GM19025 (cell line): Measurements from ENCODE around the gene OSTM1.

Experiments used
- ATAC-seq: cut with Tn5 transposase; IDR thresholded peaks from one replicate; pipeline ENCODE4 v1.9.1; 2021; ENCODE audit warnings: mild to moderate bottlenecking, low read depth, moderate library complexity; ENCODE audit not compliant: unreplicated experiment

OSTM1 gene

GRCh38 chr6:108105571-108105970 lies 31.0 kb upstream of the OSTM1 start:
- ATAC-seq: no peak

DNA sequence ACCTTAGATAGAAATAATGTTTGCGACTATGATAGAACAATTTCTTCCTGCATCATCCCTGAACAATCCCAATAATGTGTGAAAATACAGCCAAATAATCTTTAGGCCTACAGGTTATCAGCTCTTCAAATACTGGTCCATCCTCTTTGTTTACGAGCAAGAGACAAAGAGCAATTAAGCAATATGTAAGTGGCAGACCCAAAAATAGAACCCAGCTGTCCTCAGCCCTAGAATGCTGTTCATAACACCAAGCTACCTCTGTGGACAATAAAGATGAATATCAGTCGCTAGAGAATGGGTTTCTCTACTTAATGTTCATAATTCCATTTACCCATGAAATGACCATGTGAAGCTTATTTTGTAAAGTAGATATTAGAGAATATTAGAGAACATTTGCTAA lies 28.4 kb upstream of the OSTM1 start:
- ATAC-seq: no peak

DNA sequence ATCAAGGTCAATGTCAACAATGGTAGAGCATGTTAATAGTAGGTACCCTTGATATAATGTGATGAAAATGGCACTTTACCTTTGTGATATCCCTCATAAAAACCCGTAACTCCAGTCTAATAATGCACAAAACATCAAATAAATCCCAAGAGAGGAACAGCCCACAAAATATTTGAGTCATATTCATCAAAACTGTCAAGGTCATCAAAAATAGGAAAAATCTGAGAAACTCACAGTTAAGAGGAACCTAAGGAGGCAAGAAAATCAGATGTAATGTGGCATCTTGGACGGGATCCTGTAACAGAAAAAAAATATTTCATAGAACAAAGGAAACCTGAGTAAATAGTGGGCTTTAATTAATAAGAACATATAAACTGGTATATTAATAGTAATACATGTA lies 25.5 kb upstream of the OSTM1 start:
- no peak for ATAC-seq

DNA sequence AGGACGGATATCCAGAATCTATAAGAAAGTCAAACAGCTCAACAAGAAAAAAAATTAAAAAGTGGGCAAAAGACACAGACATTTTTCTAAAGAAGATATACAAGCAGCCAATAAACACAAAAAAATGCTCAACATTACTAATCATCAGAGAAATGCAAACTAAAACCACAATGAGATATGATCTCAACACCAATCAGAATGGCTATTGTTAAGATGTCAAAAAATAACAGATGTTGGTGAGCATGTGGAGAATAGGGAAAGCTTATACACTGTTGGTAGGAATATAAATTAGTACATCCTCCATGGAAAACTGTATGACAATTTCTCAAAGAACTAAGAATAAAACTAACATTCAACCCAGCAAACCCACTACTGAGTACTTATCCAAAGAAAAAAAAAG lies 23.3 kb upstream of the OSTM1 start:
- ATAC-seq: no peak

DNA sequence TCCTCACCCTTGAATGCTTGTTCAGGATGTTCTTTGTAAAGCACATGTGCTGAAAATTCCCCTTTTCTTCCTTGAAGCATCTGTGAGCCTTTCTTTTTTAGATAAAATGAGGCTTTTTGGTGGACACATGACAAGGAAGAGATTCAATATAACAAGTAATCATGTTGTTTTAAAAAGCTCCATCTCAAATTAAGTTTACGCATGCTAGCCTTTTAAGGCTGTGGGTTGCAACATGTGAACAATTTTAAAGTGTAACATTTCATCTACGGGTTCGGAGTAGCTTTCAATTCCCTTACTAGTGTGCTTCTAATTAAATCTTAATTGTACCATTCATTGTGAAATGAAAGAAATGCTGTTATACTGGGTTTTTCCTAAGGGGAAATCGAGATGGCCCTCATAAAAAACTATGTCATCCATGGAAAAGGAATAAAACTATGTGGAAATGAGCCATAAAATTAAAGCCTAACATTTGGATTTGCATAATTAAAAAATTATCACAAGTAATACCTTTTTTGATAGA lies 19.3 kb upstream of the OSTM1 start:
- ATAC-seq: no peak

- ATAC-seq: no peak
Observed at GRCh38 chr6:108091288-108091687, 16.7 kb upstream of the OSTM1 start.

- no peak for ATAC-seq
Observed at GRCh38 chr6:108083349-108083748, 8.8 kb upstream of the OSTM1 start.

DNA sequence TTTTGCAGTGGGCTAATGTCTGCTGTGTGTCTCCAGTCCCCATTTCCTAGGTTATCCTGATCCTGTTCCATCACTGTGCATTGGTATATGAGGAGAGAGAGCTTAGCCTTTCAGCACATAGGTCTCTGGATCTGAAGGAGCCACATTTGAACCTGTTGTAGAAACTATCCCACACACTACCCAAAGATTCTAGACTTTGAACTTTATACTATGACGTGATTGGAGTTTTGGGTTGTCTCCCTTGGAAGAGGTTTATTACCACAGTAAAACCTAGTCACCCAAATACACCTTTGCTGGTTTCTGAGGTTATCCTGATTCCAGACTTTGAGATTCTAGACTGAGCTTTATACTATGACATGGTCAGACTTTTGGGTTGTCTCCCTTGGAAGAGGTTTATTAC lies 8.0 kb upstream of the OSTM1 start:
- no peak for ATAC-seq

DNA sequence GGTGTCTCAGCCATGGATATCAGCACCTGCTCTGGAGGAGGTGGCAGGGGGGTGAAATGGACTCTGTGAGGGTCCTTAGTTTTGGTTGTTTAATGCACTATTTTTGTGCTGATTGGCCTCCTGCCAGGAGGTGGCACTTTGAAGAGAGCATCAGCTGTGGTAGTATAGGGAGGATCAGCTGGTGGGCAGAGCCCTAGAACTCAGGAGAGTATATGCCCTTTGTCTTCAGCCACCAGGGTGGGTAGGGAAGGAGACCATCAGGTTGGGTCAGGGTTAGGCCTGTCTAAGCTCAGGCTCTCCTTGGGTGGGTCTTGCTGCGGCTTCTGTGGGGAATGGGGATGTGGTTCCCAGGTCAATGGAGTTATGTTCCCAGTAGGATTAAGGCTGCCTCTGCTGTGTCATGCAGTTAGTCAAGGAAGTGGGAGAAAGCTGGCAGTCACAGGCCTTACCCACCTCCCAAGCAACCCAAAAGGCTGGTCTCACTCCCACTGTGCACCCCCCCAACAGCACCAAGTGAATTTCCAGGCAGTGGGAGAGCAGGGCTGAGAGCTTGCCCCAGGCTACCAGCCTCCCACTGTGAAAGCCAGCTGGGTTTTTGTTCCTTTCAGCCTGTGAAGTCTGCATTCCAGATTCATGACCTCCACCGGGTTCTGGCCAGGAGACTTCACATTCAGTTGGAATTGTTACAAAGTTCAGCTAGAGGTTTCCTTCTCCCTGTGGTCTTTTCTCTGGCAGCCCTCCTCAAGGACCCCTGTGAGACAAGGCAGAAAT lies 5.7 kb upstream of the OSTM1 start:
- no peak for ATAC-seq

DNA sequence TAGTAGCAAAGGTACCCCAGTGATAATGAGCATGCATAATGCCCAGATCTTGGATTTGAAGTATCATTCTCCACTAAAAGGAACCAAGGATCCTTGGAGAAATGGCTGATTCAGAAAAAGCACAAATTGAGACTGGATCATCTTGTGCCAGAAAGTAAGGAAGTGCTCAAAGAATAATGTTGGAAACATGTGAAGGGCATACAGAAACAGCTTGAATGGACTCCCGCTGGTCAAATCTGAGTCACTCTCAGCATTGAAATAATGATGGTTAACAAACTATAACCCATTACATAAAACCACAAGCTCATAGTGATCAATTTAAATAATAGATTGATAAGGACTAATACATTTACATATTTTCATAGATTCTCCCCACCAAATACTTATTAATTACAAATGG lies 3.6 kb upstream of the OSTM1 start:
- no peak for ATAC-seq

DNA sequence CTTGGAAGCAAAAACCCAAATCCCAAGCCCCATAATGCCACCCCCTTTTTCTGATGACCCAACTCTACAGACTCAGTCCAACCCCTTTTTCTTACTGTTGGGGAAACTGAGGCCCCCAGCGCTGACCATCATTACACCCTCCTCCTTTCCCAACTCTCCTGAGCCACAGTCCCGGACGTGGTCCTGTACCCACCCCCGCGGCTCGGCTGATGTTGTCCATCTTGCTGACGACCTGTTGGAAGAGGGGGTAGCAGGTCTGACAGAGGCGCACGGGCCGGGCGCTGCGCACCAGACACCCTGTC lies 533 bp downstream of the OSTM1 start:
- ATAC-seq: peak; percentile 26

GRCh38 chr6:108071736-108072276 lies 2.7 kb downstream of the OSTM1 start:
- no peak for ATAC-seq

DNA sequence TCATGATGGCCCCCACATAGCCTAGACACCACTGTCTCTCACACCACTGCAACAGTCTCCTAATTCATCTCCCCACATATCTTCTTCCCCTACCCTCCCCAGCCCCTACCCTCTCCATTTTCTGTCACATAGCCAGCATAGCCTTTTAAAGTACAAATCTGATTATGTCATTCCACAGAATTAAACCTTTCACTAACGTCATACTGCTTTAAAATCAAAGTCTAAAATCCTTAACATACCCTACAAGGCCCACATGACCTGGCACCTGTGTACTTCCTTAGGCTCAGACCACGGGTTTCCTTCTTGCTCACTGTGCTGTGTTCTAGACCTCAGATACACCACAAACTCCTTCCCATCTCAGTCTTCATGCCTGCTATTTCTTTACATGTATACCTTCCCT lies 5.9 kb downstream of the OSTM1 start:
- no peak for ATAC-seq

GRCh38 chr6:108068182-108068581 lies 6.4 kb downstream of the OSTM1 start:
- ATAC-seq: no peak

DNA sequence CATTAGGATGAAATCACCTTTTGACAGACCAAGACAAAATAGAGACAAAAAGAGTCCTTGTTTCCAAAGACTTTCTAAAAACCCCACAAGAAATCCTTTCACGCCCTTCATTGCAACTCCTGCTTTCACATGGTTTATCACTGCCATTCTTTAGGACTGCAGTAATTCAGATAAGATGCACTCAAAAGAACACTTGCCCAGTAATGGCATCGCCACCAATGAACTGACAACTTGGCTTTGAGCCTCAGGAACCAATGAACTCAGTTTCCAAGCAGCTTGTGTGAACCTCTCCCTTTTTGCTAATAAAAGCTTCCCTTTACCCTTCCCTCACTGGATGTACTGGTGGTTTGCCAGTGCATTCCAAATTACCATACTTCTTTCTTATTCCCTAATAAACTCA lies 21.8 kb downstream of the OSTM1 start:
- no peak for ATAC-seq

GRCh38 chr6:108051481-108051880 lies 23.1 kb downstream of the OSTM1 start:
- no peak for ATAC-seq

DNA sequence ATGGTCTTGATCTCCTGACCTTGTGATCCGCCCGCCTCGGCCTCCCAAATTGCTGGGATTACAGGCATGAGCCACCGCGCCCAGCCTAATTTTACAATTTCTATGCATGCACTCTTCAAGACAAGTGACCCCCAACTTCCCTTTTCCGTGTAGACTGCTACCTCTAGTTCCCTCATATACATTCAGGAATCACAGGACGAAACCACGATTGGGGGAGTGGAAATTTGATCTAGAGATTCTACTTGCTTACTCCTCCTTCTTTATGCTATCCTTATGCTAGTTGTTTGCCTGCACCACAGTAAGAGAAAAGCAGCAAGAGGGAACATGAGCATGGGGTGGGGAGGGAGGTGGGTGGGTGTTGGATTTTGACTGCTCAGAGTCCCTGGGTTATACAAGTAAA lies 34.9 kb downstream of the OSTM1 start:
- no peak for ATAC-seq

DNA sequence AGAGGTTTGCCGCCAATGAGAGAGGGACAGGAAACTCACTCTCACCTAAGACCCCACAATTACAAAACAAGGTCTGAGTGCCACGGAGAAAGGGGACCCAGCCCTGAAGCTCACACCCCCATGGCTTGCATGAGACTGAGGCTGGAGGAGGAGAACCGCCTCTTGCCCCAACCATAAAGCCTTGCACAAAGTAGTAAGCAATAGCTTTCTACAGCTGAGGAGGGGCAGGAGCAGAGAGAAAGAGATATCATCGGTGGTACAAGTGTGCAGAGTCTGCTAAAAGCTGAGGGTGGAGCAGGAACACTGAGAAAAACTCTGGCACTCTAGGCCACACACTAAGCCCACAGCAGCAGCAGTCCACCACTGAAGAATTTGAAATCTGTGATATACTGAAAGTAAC lies 37.7 kb downstream of the OSTM1 start:
- no peak for ATAC-seq

- no peak for ATAC-seq
Observed at GRCh38 chr6:108031968-108032367, 42.6 kb downstream of the OSTM1 start.

DNA sequence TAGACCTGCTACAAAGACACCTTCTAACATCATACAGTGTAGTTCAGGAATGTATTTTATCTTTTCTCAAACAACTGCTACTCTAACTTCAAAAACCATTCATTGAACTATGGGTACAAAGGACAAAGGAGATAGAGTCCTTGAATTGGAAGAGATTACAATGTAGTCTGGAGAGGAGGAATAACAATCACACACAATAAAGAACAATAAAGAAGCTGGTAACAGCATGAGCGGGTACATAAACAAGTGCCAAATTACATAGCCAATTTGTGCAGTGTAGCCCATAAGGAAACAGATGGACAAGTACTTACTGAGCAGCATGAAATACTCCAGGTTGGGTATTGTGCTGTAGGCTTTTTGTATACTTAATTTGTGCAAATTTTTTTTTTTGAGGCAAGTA lies 44.3 kb downstream of the OSTM1 start:
- no peak for ATAC-seq

GRCh38 chr6:108029226-108029921 lies 45.2 kb downstream of the OSTM1 start:
- ATAC-seq: no peak

DNA sequence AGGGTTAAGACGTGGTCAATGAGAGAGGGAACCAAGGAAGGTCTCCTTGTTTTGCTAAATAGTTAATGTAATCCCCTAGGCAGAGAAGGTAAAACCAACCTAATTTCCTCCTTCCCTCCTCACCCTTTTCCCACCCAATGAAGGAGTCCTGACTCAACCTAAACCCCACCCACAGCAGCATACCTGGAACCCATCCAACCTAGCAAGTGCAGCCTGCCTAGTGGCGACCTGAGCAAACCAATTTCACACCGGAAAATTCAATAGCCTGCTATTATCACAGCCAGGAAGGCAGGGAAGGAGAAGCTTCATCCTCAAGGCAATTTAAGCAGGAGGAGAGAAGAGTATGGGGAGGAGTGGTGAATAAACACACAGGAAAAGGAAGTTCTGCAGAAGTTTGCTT lies 46.9 kb downstream of the OSTM1 start:
- no peak for ATAC-seq
